HG03439 (cell line): Measurements from ENCODE around the gene ABCA3.

ENCODE experiments used
- ATAC-seq: cut with Tn5 transposase; IDR thresholded peaks from one replicate; pipeline ENCODE4 v1.9.1; 2021; ENCODE audit warnings: mild to moderate bottlenecking, moderate library complexity; ENCODE audit not compliant: unreplicated experiment

ABCA3 gene

DNA sequence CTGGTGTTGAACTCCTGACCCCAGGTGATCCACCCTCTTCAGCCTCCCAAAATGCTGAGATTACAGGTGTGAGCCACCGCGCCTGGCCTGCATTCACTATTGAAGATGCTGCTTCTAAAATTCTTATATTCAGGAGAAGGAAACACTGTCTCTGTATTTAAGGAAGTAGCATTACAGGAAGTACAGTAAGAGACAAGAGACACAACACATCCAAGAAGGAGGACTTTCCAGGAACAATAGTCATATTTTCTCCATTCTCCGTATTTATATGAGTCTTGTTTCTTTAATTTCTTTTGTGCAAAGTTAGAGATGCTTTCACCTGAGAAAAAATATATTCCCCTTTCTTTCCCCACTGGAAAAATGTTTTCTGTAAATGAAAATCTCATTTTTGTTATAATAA, 18.3 kb upstream of the ABCA3 start:
- ATAC-seq, result no peak

DNA sequence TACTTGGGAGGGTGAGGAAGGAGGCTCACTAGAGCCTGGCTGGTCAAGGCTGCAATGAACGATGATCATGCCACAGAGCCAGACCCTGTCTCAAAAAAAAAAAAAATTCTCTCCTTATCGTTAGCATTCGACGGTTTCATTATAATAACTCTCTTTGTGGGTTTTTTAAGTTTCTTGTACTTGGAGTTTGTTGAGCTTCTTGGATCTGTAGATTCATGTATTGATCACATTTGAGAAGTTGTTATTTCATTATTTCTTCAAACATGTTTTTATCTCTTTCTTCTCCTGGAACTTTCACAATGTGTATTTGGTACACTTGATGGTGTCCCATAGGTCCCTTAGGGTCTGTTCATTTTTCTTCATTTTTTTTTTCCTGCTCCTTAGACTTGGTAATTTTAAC, 16.8 kb upstream of the ABCA3 start:
- no peak for ATAC-seq

DNA sequence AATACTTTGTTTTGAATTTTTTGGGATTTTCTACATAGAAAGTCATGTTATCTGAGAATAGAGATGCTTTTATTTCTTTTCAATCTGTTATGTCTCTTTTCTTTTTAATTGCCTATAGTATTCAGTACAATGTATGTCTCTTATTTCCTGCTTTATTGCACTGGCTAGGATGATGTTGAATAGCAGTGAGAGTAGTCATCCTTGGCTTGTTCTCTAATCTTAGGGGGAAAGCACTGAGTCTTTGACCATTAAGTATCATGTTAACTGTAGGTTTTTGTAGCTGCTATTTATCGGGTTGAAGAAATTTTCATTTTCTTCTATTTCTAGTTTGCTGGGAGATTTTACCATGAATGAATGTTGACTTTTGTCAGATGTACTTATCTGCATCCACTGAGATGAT, 10.0 kb upstream of the ABCA3 start:
- ATAC-seq, result no peak

DNA sequence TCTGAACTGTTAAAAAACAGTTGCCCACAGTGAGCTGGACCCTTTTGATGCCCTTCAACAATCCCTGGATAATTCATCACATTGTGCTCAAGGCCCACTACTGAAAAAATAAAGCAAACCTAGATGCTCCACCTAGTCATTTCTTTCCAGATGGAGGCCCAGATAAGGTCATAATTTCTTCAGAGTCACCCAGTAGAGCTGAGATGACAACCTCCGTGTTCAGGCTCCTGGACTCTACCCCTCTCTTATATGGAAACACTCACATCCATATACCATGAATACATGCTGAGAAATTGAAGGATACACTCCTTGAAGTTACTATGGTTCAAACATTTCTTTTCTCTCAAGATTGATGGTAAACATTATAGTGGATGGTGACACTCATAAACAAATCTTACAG, 2.7 kb upstream of the ABCA3 start:
- ATAC-seq, result no peak

GRCh38 chr16:2341456-2342447, 1.2 kb upstream of the ABCA3 start:
- no peak for ATAC-seq

- peak; percentile 26 for ATAC-seq
Observed at GRCh38 chr16:2339521-2340484, 725 bp downstream of the ABCA3 start.

GRCh38 chr16:2337431-2338296, 2.9 kb downstream of the ABCA3 start:
- no peak for ATAC-seq

- ATAC-seq, result no peak
Observed at GRCh38 chr16:2335286-2335895, 5.1 kb downstream of the ABCA3 start.

- ATAC-seq, result no peak
Observed at GRCh38 chr16:2333772-2334379, 6.7 kb downstream of the ABCA3 start.

DNA sequence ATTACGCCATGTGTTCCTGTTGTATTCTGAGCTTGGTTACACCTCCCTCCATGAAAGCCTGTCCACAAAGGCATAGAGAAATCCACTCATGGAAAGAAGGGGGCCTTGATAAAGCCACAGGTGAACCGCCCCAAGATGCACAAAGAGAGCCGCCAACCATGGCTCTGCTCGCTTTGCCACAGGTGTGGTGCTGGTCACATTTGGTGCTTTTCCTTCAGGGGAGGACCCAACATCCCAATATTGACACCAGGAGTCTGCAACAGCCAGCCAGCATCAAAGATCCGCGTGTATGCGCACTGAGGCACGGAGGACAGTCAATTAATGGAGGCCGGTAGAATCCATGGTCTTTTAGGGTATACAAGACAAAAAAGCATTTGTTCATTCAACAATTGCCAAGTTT, 7.3 kb downstream of the ABCA3 start:
- ATAC-seq, result no peak

GRCh38 chr16:2331931-2332267, 8.6 kb downstream of the ABCA3 start:
- ATAC-seq, result no peak

DNA sequence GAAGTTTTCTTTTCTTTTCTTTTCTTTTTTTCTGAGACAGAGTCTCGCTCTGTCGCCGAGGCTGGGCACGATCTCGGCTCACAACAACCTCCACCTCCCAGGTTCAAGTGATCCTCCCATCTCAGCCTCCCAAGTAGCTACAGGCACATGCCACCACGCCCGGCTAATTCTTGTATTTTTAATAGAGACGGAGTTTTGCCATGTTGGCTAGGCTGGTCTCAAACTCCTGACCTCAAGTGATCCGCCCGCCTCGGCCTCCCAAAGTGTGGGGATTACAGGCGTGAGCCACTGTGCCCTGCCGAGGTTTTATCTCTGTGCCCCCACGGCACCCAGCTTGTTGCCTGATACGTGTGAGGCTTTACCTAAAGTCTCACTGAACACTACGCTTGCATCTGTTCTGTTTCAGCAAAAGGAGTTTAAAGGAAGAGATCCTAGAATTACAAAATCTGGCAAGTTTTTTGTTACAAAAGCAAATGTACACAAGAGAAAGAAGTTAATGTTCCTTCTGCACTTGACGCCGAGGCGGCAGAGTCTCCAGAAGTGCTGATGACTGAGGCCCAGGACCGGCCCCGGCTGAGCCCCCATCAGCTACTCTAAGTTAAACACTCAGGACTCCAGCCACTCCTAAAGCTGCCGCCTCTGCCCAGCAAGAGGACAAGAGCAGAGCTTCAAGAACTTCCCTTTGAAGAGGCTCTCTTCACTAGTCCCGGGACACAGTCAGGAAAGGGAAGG, 9.2 kb downstream of the ABCA3 start:
- no peak for ATAC-seq

DNA sequence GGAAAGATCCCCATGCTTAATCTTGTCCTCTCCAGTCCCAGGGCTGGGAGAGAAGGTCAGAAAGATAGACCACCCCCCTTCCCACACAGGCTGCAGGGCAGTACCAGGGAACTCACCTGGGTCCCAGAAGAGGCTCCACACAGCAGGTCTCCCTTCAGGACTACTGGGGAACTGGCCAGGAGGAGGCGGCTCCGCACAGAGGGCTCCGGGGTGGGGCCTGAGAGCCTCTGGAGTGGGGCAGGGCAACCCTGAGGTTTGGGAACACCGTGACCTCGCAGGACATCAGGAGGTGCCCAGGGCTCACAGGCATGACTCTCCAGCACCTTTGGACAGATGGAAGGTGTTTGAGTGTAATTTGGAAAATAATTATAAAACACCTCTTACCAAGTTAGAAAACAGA, 11.0 kb downstream of the ABCA3 start:
- no peak for ATAC-seq

DNA sequence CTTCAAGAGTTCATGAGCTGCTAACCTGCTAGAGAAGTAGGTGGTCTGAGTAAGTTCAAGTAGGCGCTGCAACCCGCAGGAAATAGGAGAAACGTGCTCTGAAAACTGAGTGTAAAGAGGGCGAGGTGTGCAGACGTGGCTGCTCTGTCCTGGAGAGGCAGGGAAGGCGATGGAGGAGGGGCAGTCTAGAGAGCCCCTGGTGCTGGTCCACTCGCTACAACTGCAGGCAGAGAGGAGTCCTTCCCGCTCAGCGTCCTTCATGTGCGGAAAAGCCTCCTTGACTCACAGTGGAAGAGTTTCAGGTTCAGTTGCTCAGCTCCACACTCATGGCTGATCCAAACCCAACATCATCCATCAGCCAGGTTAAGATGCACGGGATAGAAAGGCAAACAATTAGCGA, 12.1 kb downstream of the ABCA3 start:
- ATAC-seq, result no peak

- no peak for ATAC-seq
Observed at GRCh38 chr16:2326191-2326590, 14.3 kb downstream of the ABCA3 start.

- no peak for ATAC-seq
Observed at GRCh38 chr16:2325791-2326190, 14.7 kb downstream of the ABCA3 start.

DNA sequence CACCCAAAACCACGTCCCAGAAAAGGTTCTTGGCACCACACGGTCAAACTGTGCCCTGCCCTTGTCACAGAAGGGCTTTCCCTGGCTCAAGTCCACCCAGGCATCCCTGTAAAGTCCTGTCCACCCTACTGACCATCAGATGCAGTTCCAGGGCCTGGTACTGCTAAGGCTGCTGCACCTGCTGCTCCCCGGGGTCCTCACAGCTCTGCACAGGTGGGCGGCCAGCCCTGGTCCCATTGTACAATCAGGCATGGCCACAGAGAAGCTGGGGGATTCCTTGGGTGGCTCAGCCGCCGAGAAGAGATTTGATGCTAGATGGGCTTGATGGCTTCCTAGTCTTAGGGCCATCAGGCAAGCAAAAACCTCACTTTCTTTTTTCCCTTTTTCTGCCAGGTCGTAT, 15.3 kb downstream of the ABCA3 start:
- no peak for ATAC-seq

DNA sequence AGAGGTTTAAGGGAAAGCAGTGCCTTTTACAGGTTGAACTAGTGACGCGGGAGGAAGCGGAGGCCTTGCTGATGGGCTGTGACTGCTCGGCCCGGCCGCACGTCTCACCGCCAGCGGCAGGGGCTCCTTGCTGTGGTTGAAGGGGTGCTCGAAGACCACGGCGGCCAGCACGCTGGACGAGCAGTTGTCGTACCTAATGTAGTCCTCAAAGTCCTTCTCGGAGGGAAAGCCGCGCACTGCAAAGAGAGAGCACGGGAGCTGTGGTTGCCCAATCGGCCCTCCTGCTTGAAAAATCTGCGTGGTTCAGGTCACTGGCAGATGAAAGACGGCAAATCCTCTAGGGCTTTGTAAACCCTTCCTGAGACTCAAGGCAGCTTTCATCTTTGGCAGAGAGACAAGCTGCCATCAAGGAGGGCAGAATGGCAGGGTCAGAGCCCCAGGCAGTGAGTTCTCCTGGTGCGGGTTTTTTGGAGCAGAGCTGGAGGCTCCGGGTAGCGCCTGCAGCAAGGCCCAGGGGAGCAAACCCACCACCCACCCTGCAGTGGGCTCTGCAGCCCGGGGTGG, 16.1 kb downstream of the ABCA3 start:
- no peak for ATAC-seq

- ATAC-seq, result no peak
Observed at GRCh38 chr16:2323701-2324100, 16.8 kb downstream of the ABCA3 start.
